Ecto neural progenitor cell (in vitro differentiated cells): ENCODE measurements around the gene OR5H6.
"Not testable (repeated sequence)": the region's sequence is repeated elsewhere in the genome, so short reads cannot be mapped to it uniquely, and the experiment has no call there.

Experiments
- DNase-seq: peaks from one replicate; pipeline ENCODE4 v3.0.0-alpha.2; 2018; ENCODE audit warnings: low spot score

Gene OR5H6

GRCh38 chr3:98263944-98264343 is at the start of gene OR5H6:
Gene OR5H6 (plus strand): TSS chr3:98264244. CDS start chr3:98264333, 89 bp downstream.
- DNase-seq, result no peak

GRCh38 chr3:98215051-98215450 is 49.0 kb upstream of the OR5H6 start:
- DNase-seq, result no peak

- no peak for DNase-seq
These were observed 40.0 kb upstream of the OR5H6 start for GRCh38 chr3:98223907-98224672.

GRCh38 chr3:98232489-98232888 is 31.6 kb upstream of the OR5H6 start:
- no peak for DNase-seq

- DNase-seq, result no peak
These were observed 30.6 kb upstream of the OR5H6 start for GRCh38 chr3:98233468-98233867.

- no peak for DNase-seq
These were observed 23.9 kb upstream of the OR5H6 start for GRCh38 chr3:98240131-98240530.

GRCh38 chr3:98242155-98242554 is 21.9 kb upstream of the OR5H6 start:
- DNase-seq, result no peak

GRCh38 chr3:98243843-98244242 is 20.2 kb upstream of the OR5H6 start:
- DNase-seq, result no peak

GRCh38 chr3:98246142-98246541 is 17.9 kb upstream of the OR5H6 start:
- DNase-seq, result no peak

GRCh38 chr3:98256026-98256425 is 8.0 kb upstream of the OR5H6 start:
- DNase-seq, result not testable (repeated sequence)

GRCh38 chr3:98259707-98260106 is 4.3 kb upstream of the OR5H6 start:
- DNase-seq, result no peak

- DNase-seq, result no peak
These were observed 2.0 kb upstream of the OR5H6 start for GRCh38 chr3:98262046-98262445.

- DNase-seq, result no peak
These were observed 5.8 kb downstream of the OR5H6 start for GRCh38 chr3:98269846-98270245.

GRCh38 chr3:98272126-98272525 is 8.1 kb downstream of the OR5H6 start:
- DNase-seq, result no peak

GRCh38 chr3:98274914-98275313 is 10.9 kb downstream of the OR5H6 start:
- no peak for DNase-seq

- no peak for DNase-seq
These were observed 18.2 kb downstream of the OR5H6 start, which contains the start of gene OR5H2 for GRCh38 chr3:98282205-98282604. Gene OR5H2 (plus strand): TSS chr3:98282505. CDS start chr3:98282903, 398 bp downstream.

- no peak for DNase-seq
These were observed 26.9 kb downstream of the OR5H6 start for GRCh38 chr3:98290916-98291315.

- DNase-seq, result no peak
These were observed 27.4 kb downstream of the OR5H6 start for GRCh38 chr3:98291332-98291957.
